Measurements from ENCODE around the gene PPDPF. TPM values are rescaled to one million over a fixed set of nuclear protein-coding genes. Genes with fewer than 3 reads are reported as not detected.
"Not testable (repeated sequence)": the region's sequence is repeated elsewhere in the genome, so short reads cannot be mapped to it uniquely, and the experiment has no call there.

Gene PPDPF
- total RNA-seq, 2 experiments from 2014 or later, result 189 to 194 TPM

GRCh38 chr20:63555661-63556381, 35.3 kb downstream of the PPDPF start:
- CTCF ChIA-PET, result interaction anchor here (0.6 to 2.1 kb wide), 3 partner anchors 86 to 245 kb away, joined by 3 to 4 read pairs (median 4); no protein-coding TSS in a partner anchor

GRCh38 chr20:63556873-63557478, 36.4 kb downstream of the PPDPF start:
- no peak for DNase-seq
- CTCF ChIA-PET, result interaction anchor here (1.1 to 2.1 kb wide), 2 partner anchors 19 to 85 kb away, joined by 4 read pairs; no protein-coding TSS in a partner anchor
- Mint-ChIP-seq H3K36me3 (ENCODE audit: low read depth) (peaks cover 4% of the 10 kb centered on the region), H3K9me3 (no peaks in the 10 kb centered on the region), H3K4me3 (no peak overlapping the region), H3K4me1 (ENCODE audit: low read depth) (peaks cover 9% of the 10 kb centered on the region), H3K27ac (no peak overlapping the region), H3K27me3 (ENCODE audit: low read depth) (no peaks in the 10 kb centered on the region)
- intact Hi-C loops (cut with micrococcal nuclease), result no loop called here

More at GRCh38 chr20:63555661-63556381, 35.3 kb downstream of the PPDPF start:
- intact Hi-C loops (cut with micrococcal nuclease), result no loop called here
- peaks cover 9% of the 10 kb centered on the region for H3K4me1 Mint-ChIP-seq (ENCODE audit: low read depth)
- no peaks in the 10 kb centered on the region for H3K27me3 Mint-ChIP-seq (ENCODE audit: low read depth)
- H3K4me3 Mint-ChIP-seq, result no peak overlapping the region
- DNase-seq, result no peak
- peaks cover 4% of the 10 kb centered on the region for H3K36me3 Mint-ChIP-seq (ENCODE audit: low read depth)
- H3K27ac Mint-ChIP-seq, result no peak overlapping the region
- H3K9me3 Mint-ChIP-seq, result no peaks in the 10 kb centered on the region

GRCh38 chr20:63557481-63557891, 36.9 kb downstream of the PPDPF start:
- H3K27ac Mint-ChIP-seq, result no peak overlapping the region
- CTCF ChIA-PET, result interaction anchor here (1.1 kb wide), 1 partner anchor 20 kb away, joined by 4 read pairs; no protein-coding TSS in a partner anchor
- peaks cover 8% of the 10 kb centered on the region for H3K4me1 Mint-ChIP-seq (ENCODE audit: low read depth)
- no peak for DNase-seq
- intact Hi-C loops (cut with micrococcal nuclease), result no loop called here
- H3K36me3 Mint-ChIP-seq (ENCODE audit: low read depth), result peaks cover 4% of the 10 kb centered on the region
- H3K9me3 Mint-ChIP-seq, result no peaks in the 10 kb centered on the region
- H3K4me3 Mint-ChIP-seq, result no peak overlapping the region
- no peaks in the 10 kb centered on the region for H3K27me3 Mint-ChIP-seq (ENCODE audit: low read depth)

- H3K9me3 Mint-ChIP-seq, result no peaks in the 10 kb centered on the region
- H3K27ac Mint-ChIP-seq, result no peak overlapping the region
- intact Hi-C loops (cut with micrococcal nuclease), result no loop called here
- H3K4me1 Mint-ChIP-seq (ENCODE audit: low read depth), result no peaks in the 10 kb centered on the region
- DNase-seq, result no peak
- H3K36me3 Mint-ChIP-seq (ENCODE audit: low read depth), result peaks cover 4% of the 10 kb centered on the region
- H3K4me3 Mint-ChIP-seq, result no peak overlapping the region
- no peaks in the 10 kb centered on the region for H3K27me3 Mint-ChIP-seq (ENCODE audit: low read depth)
- CTCF ChIA-PET, result no interaction called here
These were observed 38.4 kb downstream of the PPDPF start for GRCh38 chr20:63558804-63559484.

GRCh38 chr20:63559485-63560332, 39.1 kb downstream of the PPDPF start:
- CTCF ChIA-PET; intact Hi-C loops (cut with micrococcal nuclease); H3K9me3 Mint-ChIP-seq; H3K36me3 Mint-ChIP-seq (ENCODE audit: low read depth); H3K27me3 Mint-ChIP-seq (ENCODE audit: low read depth); H3K4me3 Mint-ChIP-seq; H3K27ac Mint-ChIP-seq; H3K4me1 Mint-ChIP-seq (ENCODE audit: low read depth): not testable (repeated sequence)
- DNase-seq, result peak; percentile 61

- H3K27me3 Mint-ChIP-seq (ENCODE audit: low read depth), result no peaks in the 10 kb centered on the region
- no peaks in the 10 kb centered on the region for H3K4me1 Mint-ChIP-seq (ENCODE audit: low read depth)
- intact Hi-C loops (cut with micrococcal nuclease), result no loop called here
- no peak overlapping the region for H3K4me3 Mint-ChIP-seq
- no peak overlapping the region for H3K27ac Mint-ChIP-seq
- H3K9me3 Mint-ChIP-seq, result no peaks in the 10 kb centered on the region
- H3K36me3 Mint-ChIP-seq (ENCODE audit: low read depth), result peaks cover 4% of the 10 kb centered on the region
- DNase-seq, result no peak
- CTCF ChIA-PET, result no interaction called here
These were observed 39.8 kb downstream of the PPDPF start for GRCh38 chr20:63560333-63560805.

- CTCF ChIA-PET, result interaction anchor here (1.1 kb wide), 1 partner anchor 13 kb away, joined by 3 read pairs; the partner anchor contains the start of gene HELZ2
- no peak overlapping the region for H3K4me3 Mint-ChIP-seq
- intact Hi-C loops (cut with micrococcal nuclease), result no loop called here
- no peaks in the 10 kb centered on the region for H3K9me3 Mint-ChIP-seq
- H3K36me3 Mint-ChIP-seq (ENCODE audit: low read depth), result peaks cover 4% of the 10 kb centered on the region
- H3K4me1 Mint-ChIP-seq (ENCODE audit: low read depth), result no peaks in the 10 kb centered on the region
- no peaks in the 10 kb centered on the region for H3K27me3 Mint-ChIP-seq (ENCODE audit: low read depth)
- no peak overlapping the region for H3K27ac Mint-ChIP-seq
- no peak for DNase-seq
These were observed 40.5 kb downstream of the PPDPF start for GRCh38 chr20:63560856-63561609.

- intact Hi-C loops (cut with micrococcal nuclease), result no loop called here
- no peaks in the 10 kb centered on the region for H3K4me1 Mint-ChIP-seq (ENCODE audit: low read depth)
- H3K4me3 Mint-ChIP-seq, result no peak overlapping the region
- no peak overlapping the region for H3K27ac Mint-ChIP-seq
- no peaks in the 10 kb centered on the region for H3K9me3 Mint-ChIP-seq
- H3K27me3 Mint-ChIP-seq (ENCODE audit: low read depth), result no peaks in the 10 kb centered on the region
- DNase-seq, result no peak
- peaks cover 4% of the 10 kb centered on the region for H3K36me3 Mint-ChIP-seq (ENCODE audit: low read depth)
- CTCF ChIA-PET, result interaction anchor here (1.1 kb wide), 1 partner anchor 12 kb away, joined by 3 read pairs; the partner anchor contains the start of gene HELZ2
These were observed 41.2 kb downstream of the PPDPF start for GRCh38 chr20:63561624-63562396.

- H3K9me3 Mint-ChIP-seq, result no peaks in the 10 kb centered on the region
- CTCF ChIA-PET, result interaction anchor here (1.1 kb wide), 1 partner anchor 11 kb away, joined by 3 read pairs; the partner anchor contains the start of gene HELZ2
- peaks cover 4% of the 10 kb centered on the region for H3K36me3 Mint-ChIP-seq (ENCODE audit: low read depth)
- H3K4me1 Mint-ChIP-seq (ENCODE audit: low read depth), result peaks cover 6% of the 10 kb centered on the region
- no peak overlapping the region for H3K27ac Mint-ChIP-seq
- no peak overlapping the region for H3K4me3 Mint-ChIP-seq
- no peak for DNase-seq
- H3K27me3 Mint-ChIP-seq (ENCODE audit: low read depth), result no peaks in the 10 kb centered on the region
- intact Hi-C loops (cut with micrococcal nuclease), result no loop called here
These were observed 42.1 kb downstream of the PPDPF start for GRCh38 chr20:63562461-63563224.

- Mint-ChIP-seq H3K9me3 (no peaks in the 10 kb centered on the region), H3K4me1 (ENCODE audit: low read depth) (peaks cover 13% of the 10 kb centered on the region), H3K36me3 (ENCODE audit: low read depth) (peaks cover 4% of the 10 kb centered on the region), H3K27ac (no peak overlapping the region), H3K27me3 (ENCODE audit: low read depth) (no peaks in the 10 kb centered on the region), H3K4me3 (no peak overlapping the region)
- CTCF ChIA-PET, result no interaction called here
- no peak for DNase-seq
- intact Hi-C loops (cut with micrococcal nuclease), result no loop called here
These were observed 42.8 kb downstream of the PPDPF start for GRCh38 chr20:63563225-63563935.
